ENCODE measurements around the gene PROS1.
"Not testable (repeated sequence)": the region's sequence is repeated elsewhere in the genome, so short reads cannot be mapped to it uniquely, and the experiment has no call there.

Gene PROS1

DNA sequence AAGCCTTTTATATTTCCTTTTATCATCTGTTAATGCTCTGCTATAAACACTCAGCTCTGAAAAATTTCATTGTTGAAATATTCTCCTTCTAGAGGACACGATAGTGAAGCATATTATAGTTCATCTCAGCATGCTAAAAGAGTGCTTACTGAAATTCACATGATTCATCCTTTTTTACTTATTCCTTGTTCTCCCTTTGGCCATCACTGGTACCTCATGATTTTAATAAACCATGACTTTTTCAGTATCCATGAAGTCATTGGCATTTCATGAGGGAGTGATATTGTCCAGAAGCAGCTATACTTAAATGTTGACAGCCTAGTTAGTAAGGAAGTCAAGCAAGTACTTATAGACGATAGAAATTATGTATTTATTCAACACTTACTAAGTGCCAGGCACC lies 112.7 kb downstream of the PROS1 start:
- no peak for DNase-seq

DNA sequence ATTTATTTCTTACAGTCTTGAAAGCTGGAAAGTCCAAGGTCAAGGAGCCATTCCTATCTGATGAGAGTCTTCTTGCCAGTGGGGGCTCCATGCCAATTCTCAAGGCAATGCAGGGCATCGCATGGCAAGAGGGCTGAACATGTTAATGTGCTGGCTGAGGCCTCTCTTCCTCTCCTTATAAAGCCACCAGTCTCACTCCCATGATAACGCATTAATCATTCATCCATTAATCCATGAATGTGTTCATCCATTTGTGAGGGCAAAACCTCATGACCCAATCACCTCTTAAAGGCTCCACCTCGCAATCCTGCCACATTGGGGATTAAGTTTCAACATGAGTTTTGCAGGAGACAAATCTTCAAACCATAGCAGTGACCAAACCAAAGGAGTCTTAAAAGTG lies 118.3 kb downstream of the PROS1 start:
- DNase-seq, result no peak

DNA sequence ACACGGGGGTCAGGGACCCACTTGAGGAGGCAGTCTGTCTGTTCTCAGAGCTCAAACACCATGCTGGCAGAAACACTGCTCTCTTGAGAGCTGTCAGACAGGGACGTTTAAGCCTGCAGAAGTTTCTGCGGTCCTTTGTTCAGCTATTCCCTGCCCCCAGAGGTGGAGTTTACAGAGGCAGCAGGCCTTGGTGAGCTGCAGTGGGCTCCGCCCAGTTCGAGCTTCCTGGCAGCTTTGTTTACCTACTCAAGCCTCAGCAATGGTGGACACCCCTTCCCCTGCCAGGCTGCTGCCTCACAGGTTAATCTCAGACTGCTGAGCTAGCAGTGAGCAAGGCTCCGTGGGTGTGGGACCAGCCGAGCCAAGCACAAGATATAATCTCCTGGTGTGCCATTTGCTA lies 121.5 kb downstream of the PROS1 start:
- not testable (repeated sequence) for DNase-seq

DNA sequence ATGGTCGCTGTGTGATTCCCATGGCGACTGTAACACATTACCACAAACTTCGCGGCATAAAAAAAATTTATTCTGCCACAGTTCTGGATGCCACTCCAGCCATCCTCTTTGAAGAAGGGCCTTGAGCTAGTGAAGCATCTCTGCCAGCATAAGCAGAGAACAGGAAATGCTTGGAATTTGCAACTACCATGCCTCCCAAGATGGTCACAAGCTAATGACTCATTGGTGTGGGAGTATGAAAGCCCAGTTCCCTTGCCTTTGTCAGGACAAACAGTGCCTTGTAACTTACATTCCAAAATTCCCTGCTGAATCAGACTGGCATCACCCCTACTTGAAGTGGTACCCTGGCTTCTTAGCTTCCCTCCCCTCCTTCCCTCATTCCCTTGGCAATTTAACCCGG lies 129.7 kb downstream of the PROS1 start:
- DNase-seq, result no peak

DNA sequence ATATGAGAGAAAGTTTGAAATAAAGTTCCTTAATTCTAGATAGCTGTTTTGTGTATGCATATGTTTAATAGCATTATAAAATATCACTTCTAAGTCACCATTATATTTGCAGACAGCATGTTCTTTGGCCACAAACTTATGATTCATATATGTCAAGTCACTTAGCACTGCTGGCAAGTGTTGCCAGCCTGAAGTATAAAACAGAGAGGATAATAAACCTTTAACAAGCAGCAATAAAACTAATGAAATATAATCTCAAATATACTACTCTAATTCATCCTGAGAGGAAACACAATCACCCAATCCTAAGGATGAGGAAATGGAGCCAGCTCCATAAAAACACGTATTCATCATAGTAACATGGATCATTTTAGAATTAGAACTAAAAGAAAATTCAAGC lies 134.5 kb downstream of the PROS1 start:
- DNase-seq, result not testable (repeated sequence)
